Hepatocyte (in vitro differentiated cells): Measurements from ENCODE around the gene HSPA4L.

Experiments
- EZH2 ChIP-seq: fragments of 200-600 bp; sonication (generic); IDR thresholded peaks from 2 replicates; pipeline ENCODE4 v1.6.1; 2016; ENCODE audit warnings: antibody characterized with exemption, mild to moderate bottlenecking, borderline replicate concordance
- TF ChIP-seq, protein P1 (sequence below): fragments of 200-600 bp; sonication (generic); IDR thresholded peaks from 2 replicates; pipeline ENCODE4 v1.5.1; 2016; ENCODE audit warnings: antibody characterized with exemption, mild to moderate bottlenecking; ENCODE audit not compliant: poor library complexity

DNA sequence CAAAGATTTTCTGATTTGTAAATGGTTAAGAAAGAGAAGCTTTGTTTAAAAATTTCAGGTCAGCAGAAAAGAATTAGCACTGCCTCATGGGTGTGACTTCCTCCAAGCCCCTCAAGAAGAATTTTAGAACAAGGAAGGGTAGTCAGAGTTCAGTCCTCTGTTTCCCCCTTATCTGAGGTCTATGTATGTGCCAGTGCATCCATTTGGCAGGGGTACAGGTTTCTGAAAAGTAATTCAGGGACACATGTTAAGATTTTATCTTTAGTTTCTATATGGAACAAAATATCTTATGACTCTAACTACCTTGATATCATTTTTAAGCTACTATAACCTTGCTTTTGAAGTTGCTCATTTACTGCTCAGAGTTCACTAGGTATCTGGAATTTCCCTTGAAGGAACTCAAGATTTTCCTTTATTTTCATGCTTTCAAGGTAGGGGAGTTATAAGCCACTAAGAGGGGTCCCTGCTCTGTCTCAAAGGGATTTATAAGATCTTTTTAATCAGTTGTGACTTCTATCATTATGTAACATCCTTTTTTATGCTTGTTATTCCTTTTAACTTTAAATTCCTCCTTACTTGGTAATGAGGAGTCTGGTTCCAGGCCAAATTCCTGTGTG, 74.2 kb downstream of the HSPA4L start:
- TF ChIP-seq, protein P1, sequence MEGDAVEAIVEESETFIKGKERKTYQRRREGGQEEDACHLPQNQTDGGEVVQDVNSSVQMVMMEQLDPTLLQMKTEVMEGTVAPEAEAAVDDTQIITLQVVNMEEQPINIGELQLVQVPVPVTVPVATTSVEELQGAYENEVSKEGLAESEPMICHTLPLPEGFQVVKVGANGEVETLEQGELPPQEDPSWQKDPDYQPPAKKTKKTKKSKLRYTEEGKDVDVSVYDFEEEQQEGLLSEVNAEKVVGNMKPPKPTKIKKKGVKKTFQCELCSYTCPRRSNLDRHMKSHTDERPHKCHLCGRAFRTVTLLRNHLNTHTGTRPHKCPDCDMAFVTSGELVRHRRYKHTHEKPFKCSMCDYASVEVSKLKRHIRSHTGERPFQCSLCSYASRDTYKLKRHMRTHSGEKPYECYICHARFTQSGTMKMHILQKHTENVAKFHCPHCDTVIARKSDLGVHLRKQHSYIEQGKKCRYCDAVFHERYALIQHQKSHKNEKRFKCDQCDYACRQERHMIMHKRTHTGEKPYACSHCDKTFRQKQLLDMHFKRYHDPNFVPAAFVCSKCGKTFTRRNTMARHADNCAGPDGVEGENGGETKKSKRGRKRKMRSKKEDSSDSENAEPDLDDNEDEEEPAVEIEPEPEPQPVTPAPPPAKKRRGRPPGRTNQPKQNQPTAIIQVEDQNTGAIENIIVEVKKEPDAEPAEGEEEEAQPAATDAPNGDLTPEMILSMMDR, result no peak
- TF ChIP-seq EZH2, result no peak
